Measurements from ENCODE around the gene TRIM25. TPM values are rescaled to one million over a fixed set of nuclear protein-coding genes. Genes with fewer than 3 reads are reported as not detected.

The TRIM25 gene
- total RNA-seq, 1 experiment from 2014 or later: 85.6 TPM

DNA sequence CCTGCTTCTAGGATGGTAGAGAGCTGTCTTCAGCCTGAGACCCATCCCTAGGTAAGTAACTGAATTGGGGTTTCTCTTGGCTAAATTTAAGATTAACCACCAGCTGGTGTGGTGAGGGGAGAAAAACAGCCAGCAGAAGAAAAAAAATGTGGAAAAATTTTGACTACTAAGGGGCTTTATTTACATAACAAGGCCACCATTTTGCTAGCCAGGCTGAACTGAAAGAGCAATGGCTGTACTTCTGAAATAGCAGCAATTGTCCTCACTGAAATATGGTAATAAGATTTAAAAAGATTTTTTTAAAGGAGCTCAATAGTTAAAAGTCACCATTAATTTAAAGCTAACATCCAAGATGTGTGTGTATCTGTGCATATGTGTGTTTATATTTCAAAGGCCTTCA lies 12.4 kb upstream of the TRIM25 start:
- no peak for TF ChIP-seq CTCF (IDR thresholded peaks at IDR 0.05; ENCODE audit: insufficient read depth in 1 of 2, low read depth in 1 of 2, low read length in 1 of 2, severe bottlenecking in 1 of 2, unreplicated experiment in 1 of 2)
- Mint-ChIP-seq H3K36me3 (ENCODE audit: insufficient read depth, unreplicated experiment) (no peaks in the 10 kb centered on the region), H3K27ac (ENCODE audit: unreplicated experiment) (no peak overlapping the region), H3K9me3 (ENCODE audit: unreplicated experiment) (peaks cover 7% of the 10 kb centered on the region), H3K27me3 (ENCODE audit: insufficient read depth, unreplicated experiment) (no peaks in the 10 kb centered on the region), H3K4me1 (ENCODE audit: low read depth, unreplicated experiment) (peaks cover 7% of the 10 kb centered on the region), H3K4me3 (ENCODE audit: unreplicated experiment) (no peak overlapping the region)
- H3K27me3 ChIP-seq (replicated peaks; ENCODE audit: control insufficient read depth, insufficient read depth, low read length): no peaks in the 10 kb centered on the region
- H3K36me3 ChIP-seq (ENCODE audit: control insufficient read depth, insufficient read depth, low read length): no peaks in the 10 kb centered on the region
- peaks cover 30% of the 10 kb centered on the region for H3K9me3 ChIP-seq
- peaks cover 13% of the 10 kb centered on the region; the same call in 1 of the 2 replicates for H3K4me1 ChIP-seq
- DNase-seq: no peak
- H3K4me3 ChIP-seq (ENCODE audit: low read depth, low read length): no peak overlapping the region
- ChIA-PET CTCF (interaction anchor here (0.8 kb wide), 1 partner anchor 13 kb away, joined by 5 read pairs; the partner anchor contains the start of gene TRIM25), POLR2A (interaction anchor here (1.2 kb wide), 1 partner anchor 12 kb away, joined by 6 read pairs; the partner anchor contains the start of gene TRIM25)
- no TSS peak for BruUV-seq (replicated peaks)
- intact Hi-C loops (cut with micrococcal nuclease; ENCODE audit: unreplicated experiment): no loop called here

DNA sequence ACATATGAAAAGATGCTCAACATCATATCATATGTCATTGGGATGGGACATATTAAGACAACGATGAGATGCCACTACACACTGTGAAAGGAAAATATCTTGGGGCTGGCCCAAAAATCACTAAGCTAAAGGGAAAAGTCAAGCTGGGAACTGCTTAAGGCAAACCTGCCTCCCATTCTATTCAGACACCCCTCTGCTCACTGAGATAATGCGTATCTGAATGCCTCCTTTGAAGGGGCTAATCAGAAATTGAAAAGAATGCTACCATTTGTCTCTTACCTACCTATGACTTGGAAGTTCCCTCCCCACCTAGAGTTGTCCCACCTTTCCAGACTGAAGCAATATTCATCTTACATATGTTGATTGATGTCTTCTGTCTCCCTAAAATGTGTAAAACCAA lies 11.2 kb upstream of the TRIM25 start:
- TF ChIP-seq CTCF (IDR thresholded peaks at IDR 0.05; ENCODE audit: insufficient read depth in 1 of 2, low read depth in 1 of 2, low read length in 1 of 2, severe bottlenecking in 1 of 2, unreplicated experiment in 1 of 2): no peak
- Mint-ChIP-seq H3K4me1 (ENCODE audit: low read depth, unreplicated experiment) (peaks cover 7% of the 10 kb centered on the region), H3K36me3 (ENCODE audit: insufficient read depth, unreplicated experiment) (no peaks in the 10 kb centered on the region), H3K27ac (ENCODE audit: unreplicated experiment) (no peak overlapping the region), H3K9me3 (ENCODE audit: unreplicated experiment) (peaks cover 8% of the 10 kb centered on the region), H3K4me3 (ENCODE audit: unreplicated experiment) (no peak overlapping the region), H3K27me3 (ENCODE audit: insufficient read depth, unreplicated experiment) (no peaks in the 10 kb centered on the region)
- Histone ChIP-seq H3K36me3 (ENCODE audit: control insufficient read depth, insufficient read depth, low read length) (no peaks in the 10 kb centered on the region), H3K9me3 (peaks cover 20% of the 10 kb centered on the region), H3K4me1 (0 out of 2 replicates have a peak, but pooled peaks cover 5% of the 10 kb centered on the region), H3K4me3 (ENCODE audit: low read depth, low read length) (no peak overlapping the region), H3K27me3 (replicated peaks; ENCODE audit: control insufficient read depth, insufficient read depth, low read length) (no peaks in the 10 kb centered on the region)
- no TSS peak for BruUV-seq (replicated peaks)
- POLR2A ChIA-PET: no interaction called here
- CTCF ChIA-PET: no interaction called here
- intact Hi-C loops (cut with micrococcal nuclease; ENCODE audit: unreplicated experiment): no loop called here
- no peak for DNase-seq

GRCh38 chr17:56919717-56920116 lies 5.9 kb upstream of the TRIM25 start:
- DNase-seq: no peak
- Mint-ChIP-seq H3K27me3 (ENCODE audit: insufficient read depth, unreplicated experiment) (no peaks in the 10 kb centered on the region), H3K4me3 (ENCODE audit: unreplicated experiment) (no peak overlapping the region), H3K9me3 (ENCODE audit: unreplicated experiment) (peaks cover 11% of the 10 kb centered on the region), H3K36me3 (ENCODE audit: insufficient read depth, unreplicated experiment) (peaks cover 1% of the 10 kb centered on the region), H3K4me1 (ENCODE audit: low read depth, unreplicated experiment) (peaks cover 20% of the 10 kb centered on the region), H3K27ac (ENCODE audit: unreplicated experiment) (no peak overlapping the region)
- Histone ChIP-seq H3K4me1 (peaks cover 14% of the 10 kb centered on the region), H3K27me3 (replicated peaks; ENCODE audit: control insufficient read depth, insufficient read depth, low read length) (no peaks in the 10 kb centered on the region), H3K9me3 (no peaks in the 10 kb centered on the region; the same call in 1 of the 2 replicates), H3K4me3 (ENCODE audit: low read depth, low read length) (no peak overlapping the region), H3K36me3 (ENCODE audit: control insufficient read depth, insufficient read depth, low read length) (no peaks in the 10 kb centered on the region)
- intact Hi-C loops (cut with micrococcal nuclease; ENCODE audit: unreplicated experiment): no loop called here
- no peak for TF ChIP-seq CTCF (IDR thresholded peaks at IDR 0.05; ENCODE audit: insufficient read depth in 1 of 2, low read depth in 1 of 2, low read length in 1 of 2, severe bottlenecking in 1 of 2, unreplicated experiment in 1 of 2)
- ChIA-PET POLR2A (no interaction called here), CTCF (no interaction called here)
- BruUV-seq (replicated peaks): no TSS peak
